Stimulated activated CD4-positive, alpha-beta T cell treated with anti-CD3 and anti-CD28 coated beads, Interleukin-1b, Interleukin-23, amount 100 ng/mL, for 24 hours (primary cell): ENCODE measurements around the gene UGCG.
"Not testable (repeated sequence)": the region's sequence is repeated elsewhere in the genome, so short reads cannot be mapped to it uniquely, and the experiment has no call there.

ENCODE experiments used
- DNase-seq, 4 experiments: peaks; one replicate each; pipeline ENCODE4 v3.0.0-alpha.2; 2020; ENCODE audit warnings: low read depth in 4 of 4, low spot score in 1 of 4

Gene UGCG

DNA sequence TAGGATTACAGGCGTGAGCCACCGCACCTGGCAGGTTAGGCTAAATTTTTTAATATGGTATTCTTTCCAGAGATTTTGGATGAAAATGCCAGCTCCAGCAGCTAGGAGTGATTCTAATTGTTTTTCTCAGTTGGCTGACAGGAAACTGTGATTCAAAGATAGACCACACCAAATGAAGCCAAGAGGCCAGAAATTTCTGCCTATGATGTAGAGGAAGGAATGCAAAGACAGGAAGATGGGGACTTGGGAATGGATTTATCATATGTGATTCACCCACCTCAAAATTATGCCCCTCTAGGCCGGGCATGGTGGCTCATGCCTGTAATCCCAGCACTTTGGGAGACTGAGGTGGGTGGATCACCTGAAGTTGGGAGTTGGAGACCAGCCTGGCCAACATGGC, 53.3 kb downstream of the UGCG start:
- DNase-seq, result no peak

GRCh38 chr9:111952559-111952958, 55.9 kb downstream of the UGCG start:
- DNase-seq, result no peak

- DNase-seq, result no peak
Observed at GRCh38 chr9:111953444-111953843, 56.8 kb downstream of the UGCG start.

GRCh38 chr9:111955048-111955447, 58.4 kb downstream of the UGCG start:
- DNase-seq, result no peak

- no peak for DNase-seq
Observed at GRCh38 chr9:111957856-111958631, 61.4 kb downstream of the UGCG start.

DNA sequence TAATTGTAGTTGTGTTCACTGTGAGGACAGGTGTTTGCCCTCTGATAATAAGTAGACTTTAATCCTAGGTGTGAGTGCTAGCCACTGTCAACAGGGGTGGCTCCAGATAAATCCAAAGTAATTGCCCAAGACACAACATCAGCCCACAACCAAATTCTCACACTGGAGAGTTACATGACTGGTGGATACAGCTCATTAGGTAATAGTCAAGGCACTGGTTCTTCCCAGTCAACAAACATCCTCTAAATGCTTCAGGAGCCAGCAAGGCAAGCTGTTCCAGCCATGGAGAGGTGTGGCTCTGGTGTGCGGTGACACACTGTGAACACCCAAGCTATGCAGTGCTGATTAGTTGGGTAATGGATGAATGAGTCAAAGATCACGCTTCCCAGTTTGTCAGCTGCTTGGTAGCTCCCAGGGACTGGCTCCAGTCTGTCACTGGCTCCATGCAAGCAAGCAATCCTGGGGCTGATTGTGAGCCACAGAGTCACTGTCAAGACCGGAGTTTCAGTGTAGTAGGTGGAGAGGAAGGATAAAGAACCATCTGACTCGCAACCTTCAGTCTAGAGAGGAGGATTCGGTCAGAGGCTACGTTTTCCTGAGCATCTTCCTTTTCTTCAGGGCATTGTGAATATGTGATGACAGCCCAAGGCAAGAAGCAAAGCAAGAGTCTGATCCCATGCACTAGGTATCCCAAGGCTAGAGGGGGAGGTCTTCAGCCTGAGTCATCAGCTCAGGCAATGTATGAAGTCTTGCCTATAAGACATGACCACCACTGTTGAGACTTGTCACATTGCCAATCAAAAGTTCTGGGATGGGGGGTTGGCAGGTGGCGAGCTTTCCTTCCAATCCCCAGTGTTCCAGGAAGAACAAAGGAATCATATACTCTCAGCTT, 63.1 kb downstream of the UGCG start:
- DNase-seq, result no peak

GRCh38 chr9:111960485-111960884, 63.9 kb downstream of the UGCG start:
- not testable (repeated sequence) for DNase-seq

DNA sequence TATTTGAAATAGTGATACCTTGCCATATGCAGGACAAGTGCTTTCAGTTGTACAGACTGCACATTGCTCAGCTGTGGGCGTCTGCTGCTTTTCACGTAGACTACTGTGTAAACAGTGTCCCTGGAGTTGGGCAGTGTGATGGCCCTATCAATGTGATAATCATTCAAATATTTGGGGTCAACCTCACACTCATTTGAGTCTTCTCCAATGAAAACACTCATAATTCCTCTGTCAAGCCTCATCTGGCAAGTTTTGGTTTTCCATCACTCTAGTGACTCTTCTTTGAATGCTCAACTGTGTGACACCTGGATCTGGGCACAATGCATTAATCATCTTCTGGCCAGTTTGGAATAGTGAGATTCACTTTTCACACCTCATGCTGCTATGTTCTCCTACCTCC, 64.4 kb downstream of the UGCG start:
- DNase-seq, result no peak

GRCh38 chr9:111961575-111961974, 65.0 kb downstream of the UGCG start:
- DNase-seq, result no peak

- DNase-seq, result no peak
Observed at GRCh38 chr9:111962021-111962420, 65.4 kb downstream of the UGCG start.

GRCh38 chr9:111963995-111964394, 67.4 kb downstream of the UGCG start:
- DNase-seq, result no peak

- no peak for DNase-seq
Observed at GRCh38 chr9:111965566-111966019, 69.0 kb downstream of the UGCG start.

- no peak for DNase-seq
Observed at GRCh38 chr9:111966124-111966723, 69.6 kb downstream of the UGCG start.

DNA sequence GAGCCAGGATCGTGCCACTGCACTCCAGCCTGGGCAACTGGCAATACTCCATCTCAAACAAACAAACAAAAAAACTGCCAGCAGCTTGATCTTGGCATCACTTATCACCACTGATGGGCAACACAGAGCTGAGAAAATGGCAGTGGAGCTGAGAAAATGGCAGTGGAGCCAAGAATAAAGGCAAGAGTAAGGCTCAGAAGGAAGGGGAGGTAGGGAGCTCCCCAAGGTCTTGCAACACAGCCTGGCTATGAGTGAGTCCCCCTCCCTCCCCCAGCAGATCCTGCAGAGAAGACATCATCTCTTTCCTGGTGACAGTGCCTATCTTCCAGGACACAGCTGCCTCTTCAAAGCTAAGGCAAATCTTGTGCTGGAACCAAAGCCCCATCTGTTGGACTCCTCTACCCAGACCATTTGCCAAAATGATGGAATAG, 70.3 kb downstream of the UGCG start:
- no peak for DNase-seq

DNA sequence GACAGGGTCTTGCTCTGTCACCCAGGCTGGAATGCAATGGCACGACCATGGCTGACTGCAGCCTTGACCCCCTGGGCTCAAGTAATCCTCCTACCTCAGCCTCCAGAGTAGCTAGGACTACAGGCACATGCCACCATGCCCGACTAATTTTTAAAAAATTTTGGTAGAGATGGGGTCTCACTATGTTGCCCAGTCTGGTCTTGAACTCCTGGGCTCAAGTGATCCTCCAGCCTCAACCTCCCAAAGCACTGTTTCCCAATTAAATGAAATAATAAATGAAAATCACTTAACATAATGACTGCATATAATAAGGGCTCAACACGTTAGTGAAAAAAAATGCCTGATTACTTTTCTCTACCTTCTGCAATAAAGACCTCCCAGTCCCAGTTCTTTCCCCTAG, 71.0 kb downstream of the UGCG start:
- DNase-seq, result no peak

- no peak for DNase-seq
Observed at GRCh38 chr9:111969061-111969460, 72.4 kb downstream of the UGCG start.

GRCh38 chr9:111969622-111970021, 73.0 kb downstream of the UGCG start:
- no peak for DNase-seq

DNA sequence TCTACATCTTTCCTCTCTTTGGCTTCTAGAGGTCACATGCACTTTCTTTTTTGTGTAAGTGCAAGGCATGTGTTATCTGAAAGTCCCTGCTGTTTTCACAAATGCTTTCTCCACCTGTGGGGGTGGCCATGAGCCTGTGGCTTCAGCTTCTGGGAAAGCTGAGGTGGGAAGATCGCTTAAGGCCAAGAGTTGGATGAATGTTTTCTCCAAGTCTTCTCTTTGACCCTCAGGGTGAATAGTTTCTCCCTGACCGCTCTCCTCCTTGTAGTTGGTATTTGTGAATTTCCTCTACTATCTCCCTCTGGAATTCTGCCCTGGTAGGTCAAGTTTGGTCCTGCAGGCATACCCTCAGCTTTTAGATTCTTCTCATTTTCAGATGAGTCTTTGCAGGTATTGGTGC, 74.2 kb downstream of the UGCG start:
- no peak for DNase-seq

- no peak for DNase-seq
Observed at GRCh38 chr9:111974092-111974681, 77.6 kb downstream of the UGCG start.

GRCh38 chr9:111975709-111976108, 79.1 kb downstream of the UGCG start:
- no peak for DNase-seq

DNA sequence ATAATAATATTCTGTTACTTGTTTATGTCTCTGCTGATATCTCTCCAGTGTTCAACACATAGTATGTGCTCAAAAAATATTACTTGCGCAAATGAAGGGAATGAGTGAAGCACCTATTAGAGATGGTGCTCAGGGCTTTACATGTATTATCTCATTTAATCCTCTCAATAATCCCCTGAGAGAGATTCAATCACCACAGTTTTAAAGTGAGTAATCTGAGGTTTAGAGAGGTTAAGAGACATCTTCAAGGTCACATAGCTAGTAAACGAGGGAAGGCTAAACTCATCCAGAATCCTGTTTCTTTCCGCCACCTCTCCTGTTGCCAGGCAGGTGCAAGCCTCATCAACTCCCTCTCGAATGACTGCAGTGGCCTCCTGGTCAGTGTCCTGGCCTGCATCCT, 82.0 kb downstream of the UGCG start:
- DNase-seq, result no peak
